ENCODE results near the gene GLT8D2. TPM values are rescaled to one million over a fixed set of nuclear protein-coding genes. Genes with fewer than 3 reads are reported as not detected.
"Not testable (repeated sequence)": the region's sequence is repeated elsewhere in the genome, so short reads cannot be mapped to it uniquely, and the experiment has no call there.

The GLT8D2 gene
- total and polyA plus RNA-seq, 2 donors (not counting 1 experiment from before 2014, with no cell fraction given) = 36.3 to 90.1 TPM

DNA sequence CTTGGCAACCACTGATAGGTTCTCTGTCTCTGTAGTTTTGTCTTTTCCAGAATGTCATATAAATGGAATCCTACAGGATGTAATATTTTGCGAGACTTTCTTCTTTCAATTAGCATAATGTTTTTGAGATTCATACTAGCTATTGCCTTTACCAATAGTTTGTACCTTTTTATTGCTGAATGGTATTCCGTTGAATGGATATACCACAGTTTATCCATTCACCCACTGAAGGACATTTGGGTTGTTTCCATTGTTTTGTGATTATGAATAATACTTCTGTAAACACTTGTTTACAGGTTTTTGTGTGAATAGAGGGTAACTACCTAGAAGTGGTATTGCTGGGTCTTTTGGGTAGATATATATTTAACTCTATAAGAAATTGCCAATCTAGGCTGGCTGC lies 26.3 kb downstream of the GLT8D2 start:
- no peaks in the 10 kb centered on the region for H4K20me1 ChIP-seq (ENCODE audit: control insufficient read depth, extremely low read depth, insufficient read depth, low read length)
- H3K9me3 ChIP-seq (ENCODE audit: control insufficient read depth, insufficient read depth, low read depth, low read length) = no peaks in the 10 kb centered on the region
- no peaks in the 10 kb centered on the region for H3K4me1 ChIP-seq (ENCODE audit: control insufficient read depth, extremely low read depth, insufficient read depth, low read length)
- no peaks in the 10 kb centered on the region for H3K79me2 ChIP-seq (ENCODE audit: control insufficient read depth, insufficient read depth, low read length)
- H3K36me3 ChIP-seq (ENCODE audit: control insufficient read depth, insufficient read depth, low read length) = no peaks in the 10 kb centered on the region
- H3K27ac ChIP-seq (ENCODE audit: insufficient read depth, low read length) = no peak overlapping the region
- no peaks in the 10 kb centered on the region for H3K27me3 ChIP-seq (ENCODE audit: control insufficient read depth, insufficient read depth, low read length)
- TF ChIP-seq EZH2 (IDR thresholded peaks at IDR 0.05; ENCODE audit: low read length, missing control alignments) = no peak
- no peak overlapping the region for H3K4me3 ChIP-seq (replicated peaks in 1 of 4; ENCODE audit: control extremely low read depth in 1 of 4, insufficient read depth in 1 of 4, low read depth in 3 of 4, low read length in 4 of 4)
- H3K9ac ChIP-seq (ENCODE audit: insufficient read depth, low read length) = no peak overlapping the region
- DNase-seq (ENCODE audit: low read depth in 2 of 2) = no peak
- H3K4me2 ChIP-seq (ENCODE audit: extremely low read depth, insufficient read depth, low read length) = no peak overlapping the region
- H2AFZ ChIP-seq (ENCODE audit: low read length) = no peak overlapping the region

DNA sequence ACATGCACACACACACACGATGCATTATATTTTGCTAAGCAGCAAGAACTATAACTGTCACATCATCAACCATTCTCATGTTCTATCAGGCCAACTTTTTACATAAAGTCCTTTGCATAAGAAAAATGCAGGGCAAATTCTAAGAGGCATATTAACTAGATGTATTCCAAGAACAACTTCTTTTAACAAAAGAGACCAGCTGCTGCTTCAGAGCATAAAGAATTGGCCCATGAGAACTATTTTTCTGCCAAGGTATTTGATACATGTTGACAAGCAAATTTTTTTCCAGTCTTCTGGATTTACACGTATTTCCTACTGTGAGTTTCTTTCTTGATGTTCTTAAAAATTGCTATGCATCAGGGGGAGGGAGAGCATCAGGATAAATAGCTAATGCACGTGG lies 27.2 kb downstream of the GLT8D2 start:
- no peak overlapping the region for H2AFZ ChIP-seq (ENCODE audit: low read length)
- H3K27ac ChIP-seq (ENCODE audit: insufficient read depth, low read length) = no peak overlapping the region
- no peak for TF ChIP-seq EZH2 (IDR thresholded peaks at IDR 0.05; ENCODE audit: low read length, missing control alignments)
- TF ChIP-seq, protein P1, sequence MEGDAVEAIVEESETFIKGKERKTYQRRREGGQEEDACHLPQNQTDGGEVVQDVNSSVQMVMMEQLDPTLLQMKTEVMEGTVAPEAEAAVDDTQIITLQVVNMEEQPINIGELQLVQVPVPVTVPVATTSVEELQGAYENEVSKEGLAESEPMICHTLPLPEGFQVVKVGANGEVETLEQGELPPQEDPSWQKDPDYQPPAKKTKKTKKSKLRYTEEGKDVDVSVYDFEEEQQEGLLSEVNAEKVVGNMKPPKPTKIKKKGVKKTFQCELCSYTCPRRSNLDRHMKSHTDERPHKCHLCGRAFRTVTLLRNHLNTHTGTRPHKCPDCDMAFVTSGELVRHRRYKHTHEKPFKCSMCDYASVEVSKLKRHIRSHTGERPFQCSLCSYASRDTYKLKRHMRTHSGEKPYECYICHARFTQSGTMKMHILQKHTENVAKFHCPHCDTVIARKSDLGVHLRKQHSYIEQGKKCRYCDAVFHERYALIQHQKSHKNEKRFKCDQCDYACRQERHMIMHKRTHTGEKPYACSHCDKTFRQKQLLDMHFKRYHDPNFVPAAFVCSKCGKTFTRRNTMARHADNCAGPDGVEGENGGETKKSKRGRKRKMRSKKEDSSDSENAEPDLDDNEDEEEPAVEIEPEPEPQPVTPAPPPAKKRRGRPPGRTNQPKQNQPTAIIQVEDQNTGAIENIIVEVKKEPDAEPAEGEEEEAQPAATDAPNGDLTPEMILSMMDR (conservative IDR thresholded peaks at IDR 0.05 in 1 of 2, IDR thresholded peaks at IDR 0.05 in 1 of 2; ENCODE audit: low read depth in 1 of 2, low read length in 2 of 2) = no peak
- H3K4me2 ChIP-seq (ENCODE audit: extremely low read depth, insufficient read depth, low read length) = no peak overlapping the region
- no peaks in the 10 kb centered on the region for H3K4me1 ChIP-seq (ENCODE audit: control insufficient read depth, extremely low read depth, insufficient read depth, low read length)
- no peak for DNase-seq (ENCODE audit: low read depth in 2 of 2)
- no peak overlapping the region for H3K9ac ChIP-seq (ENCODE audit: insufficient read depth, low read length)
- H3K79me2 ChIP-seq (ENCODE audit: control insufficient read depth, insufficient read depth, low read length) = no peaks in the 10 kb centered on the region
- no peaks in the 10 kb centered on the region for H3K9me3 ChIP-seq (ENCODE audit: control insufficient read depth, insufficient read depth, low read depth, low read length)
- H3K36me3 ChIP-seq (ENCODE audit: control insufficient read depth, insufficient read depth, low read length) = no peaks in the 10 kb centered on the region
- H4K20me1 ChIP-seq (ENCODE audit: control insufficient read depth, extremely low read depth, insufficient read depth, low read length) = no peaks in the 10 kb centered on the region
- no peaks in the 10 kb centered on the region for H3K27me3 ChIP-seq (ENCODE audit: control insufficient read depth, insufficient read depth, low read length)
- no peak overlapping the region for H3K4me3 ChIP-seq (replicated peaks in 1 of 4; ENCODE audit: control extremely low read depth in 1 of 4, insufficient read depth in 1 of 4, low read depth in 3 of 4, low read length in 4 of 4)

DNA sequence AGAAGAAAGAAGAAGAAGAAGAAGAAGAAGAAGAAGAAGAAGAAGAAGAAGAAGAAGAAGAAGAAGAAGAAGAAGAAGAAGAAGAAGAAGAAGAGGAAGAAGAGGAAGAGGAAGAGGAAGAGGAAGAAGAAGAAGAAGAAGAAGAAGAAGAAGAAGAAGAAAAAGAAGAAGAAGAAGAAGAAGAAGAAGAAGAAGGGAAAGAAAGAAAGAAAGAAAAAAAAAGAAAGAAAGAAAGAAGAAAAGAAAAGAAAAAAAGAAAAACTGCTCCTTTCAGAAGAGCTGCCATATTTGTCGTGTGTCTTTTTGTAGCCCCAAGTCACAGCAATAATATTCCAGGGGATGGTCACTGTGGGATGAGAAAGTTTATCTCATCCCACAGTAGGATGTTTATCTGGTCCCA lies 28.1 kb downstream of the GLT8D2 start:
- not testable (repeated sequence) for H3K4me2 ChIP-seq (ENCODE audit: extremely low read depth, insufficient read depth, low read length); H3K27ac ChIP-seq (ENCODE audit: insufficient read depth, low read length); H3K9me3 ChIP-seq (ENCODE audit: control insufficient read depth, insufficient read depth, low read depth, low read length); H2AFZ ChIP-seq (ENCODE audit: low read length); H3K4me1 ChIP-seq (ENCODE audit: control insufficient read depth, extremely low read depth, insufficient read depth, low read length); H4K20me1 ChIP-seq (ENCODE audit: control insufficient read depth, extremely low read depth, insufficient read depth, low read length); H3K9ac ChIP-seq (ENCODE audit: insufficient read depth, low read length); H3K79me2 ChIP-seq (ENCODE audit: control insufficient read depth, insufficient read depth, low read length); DNase-seq (ENCODE audit: low read depth in 2 of 2); H3K36me3 ChIP-seq (ENCODE audit: control insufficient read depth, insufficient read depth, low read length); H3K27me3 ChIP-seq (ENCODE audit: control insufficient read depth, insufficient read depth, low read length); H3K4me3 ChIP-seq (replicated peaks in 1 of 4; ENCODE audit: control extremely low read depth in 1 of 4, insufficient read depth in 1 of 4, low read depth in 3 of 4, low read length in 4 of 4)

DNA sequence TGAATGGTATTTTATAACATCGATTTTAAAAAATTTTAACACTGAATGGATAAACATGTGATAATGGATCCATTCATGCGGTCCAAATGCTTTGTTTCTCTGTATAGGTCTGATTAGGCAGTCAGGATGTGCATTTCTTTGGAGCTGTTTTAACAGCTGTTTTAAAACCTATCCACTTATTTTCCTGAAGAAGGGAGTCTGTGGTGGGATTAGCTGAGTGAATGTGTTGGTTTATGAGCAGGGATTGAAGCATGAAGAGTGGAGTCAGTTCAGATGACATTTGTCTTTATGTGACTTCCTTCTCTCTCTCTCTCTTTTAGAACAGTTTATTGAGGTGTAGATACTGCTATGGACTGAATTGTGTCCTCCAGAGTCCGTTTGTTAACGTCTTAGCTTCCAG lies 37.7 kb downstream of the GLT8D2 start:
- Histone ChIP-seq H3K27me3 (ENCODE audit: control insufficient read depth, insufficient read depth, low read length) (no peaks in the 10 kb centered on the region), H3K9ac (ENCODE audit: insufficient read depth, low read length) (no peak overlapping the region), H2AFZ (ENCODE audit: low read length) (no peak overlapping the region), H3K36me3 (ENCODE audit: control insufficient read depth, insufficient read depth, low read length) (no peaks in the 10 kb centered on the region), H3K4me1 (ENCODE audit: control insufficient read depth, extremely low read depth, insufficient read depth, low read length) (peaks cover 5% of the 10 kb centered on the region), H3K79me2 (ENCODE audit: control insufficient read depth, insufficient read depth, low read length) (no peaks in the 10 kb centered on the region), H3K9me3 (ENCODE audit: control insufficient read depth, insufficient read depth, low read depth, low read length) (no peaks in the 10 kb centered on the region), H3K27ac (ENCODE audit: insufficient read depth, low read length) (no peak overlapping the region), H4K20me1 (ENCODE audit: control insufficient read depth, extremely low read depth, insufficient read depth, low read length) (no peaks in the 10 kb centered on the region), H3K4me3 (replicated peaks in 1 of 4; ENCODE audit: control extremely low read depth in 1 of 4, insufficient read depth in 1 of 4, low read depth in 3 of 4, low read length in 4 of 4) (no peak overlapping the region), H3K4me2 (ENCODE audit: extremely low read depth, insufficient read depth, low read length) (no peak overlapping the region)
- TF ChIP-seq, protein P1 (conservative IDR thresholded peaks at IDR 0.05 in 1 of 2, IDR thresholded peaks at IDR 0.05 in 1 of 2; ENCODE audit: low read depth in 1 of 2, low read length in 2 of 2) = no peak
- DNase-seq (ENCODE audit: low read depth in 2 of 2) = peak in 1 of 2 donors; percentile 8

All from fibroblast of lung (primary cell).